OCI-LY7 (cell line): ENCODE data around the gene NHLRC2. TPM values are rescaled to one million over a fixed set of nuclear protein-coding genes. Genes with fewer than 3 reads are reported as not detected.

Experiments
- BruUV-seq: library from RNA; stranded (reverse); fragments of 400-500 nt; replicated peaks from 2 replicates; lab custom pipeline; 2021; lab: Mats Ljungman, UMichigan
- CTCF ChIA-PET: fragments of 300-600 bp; sonication (Branson Sonifier 250); formaldehyde crosslinking; loops from one replicate; lab custom pipeline; 2022; ENCODE audit warnings: antibody characterized with exemption; ENCODE audit not compliant: unreplicated experiment; lab: Charles Lee
- POLR2A ChIA-PET: fragments of 300-600 bp; sonication (Branson Sonifier 250); formaldehyde crosslinking; loops from one replicate; lab custom pipeline; 2022; ENCODE audit warnings: antibody characterized with exemption; lab: Charles Lee
- DNase-seq: peaks from one replicate; pipeline ENCODE4 v3.0.0-alpha.2; 2015; ENCODE audit warnings: low spot score
- H2AFZ ChIP-seq: fragments of 200-600 bp; sonication (generic), shearing (Covaris generic); 2 replicates; pipeline ENCODE4 v1.6.1; 2014; ENCODE audit warnings: mild to moderate bottlenecking, antibody characterized with exemption, low read length, moderate library complexity
- H3K27ac ChIP-seq: fragments of 200-600 bp; sonication (generic); 2 replicates; pipeline ENCODE4 v1.5.1; 2014; ENCODE audit warnings: mixed run types, low read depth, mild to moderate bottlenecking, moderate library complexity, low read length, inconsistent platforms; ENCODE audit not compliant: poor library complexity, severe bottlenecking
- H3K36me3 ChIP-seq: fragments of 200-600 bp; sonication (generic); 2 replicates; pipeline ENCODE4 v1.6.1; 2014; ENCODE audit warnings: mild to moderate bottlenecking, antibody characterized with exemption, low read length, moderate library complexity, mixed read lengths; ENCODE audit not compliant: insufficient read depth
- H3K4me1 ChIP-seq: fragments of 200-600 bp; sonication (generic); 2 replicates; pipeline ENCODE4 v1.5.1; 2014; ENCODE audit warnings: mild to moderate bottlenecking, low read length; ENCODE audit not compliant: insufficient read depth, poor library complexity, severe bottlenecking
- H3K4me2 ChIP-seq: fragments of 200-600 bp; sonication (generic); 2 replicates; pipeline ENCODE4 v1.6.1; 2014; ENCODE audit warnings: mild to moderate bottlenecking, low read length
- H3K4me3 ChIP-seq: fragments of 200-600 bp; sonication (generic); 2 replicates; pipeline ENCODE4 v1.5.1; 2014; ENCODE audit warnings: mild to moderate bottlenecking, low read depth, low read length; ENCODE audit not compliant: poor library complexity, severe bottlenecking
- H3K79me2 ChIP-seq: fragments of 200-600 bp; sonication (generic); 2 replicates; pipeline ENCODE4 v1.6.1; 2016; ENCODE audit warnings: low read depth, mild to moderate bottlenecking, low read length, moderate library complexity, mixed read lengths; ENCODE audit not compliant: insufficient read depth
- H3K9me2 ChIP-seq: fragments of 200-600 bp; sonication (generic); 2 replicates; pipeline ENCODE4 v1.6.1; 2016; ENCODE audit warnings: mild to moderate bottlenecking, low read length, mixed read lengths; ENCODE audit not compliant: insufficient read depth
- H3K9me3 ChIP-seq: fragments of 200-600 bp; sonication (generic); 2 replicates; pipeline ENCODE4 v1.6.1; 2014; ENCODE audit warnings: mild to moderate bottlenecking, mixed run types, low read length, mixed read lengths
- H4K20me1 ChIP-seq: fragments of 200-600 bp; sonication (generic); 2 replicates; pipeline ENCODE4 v1.6.1; 2014; ENCODE audit warnings: mild to moderate bottlenecking, antibody characterized with exemption, low read length, moderate library complexity, mixed read lengths; ENCODE audit not compliant: insufficient read depth
- CTCF ChIP-seq: fragments of 200-600 bp; sonication (generic); conservative IDR thresholded peaks from 2 replicates; pipeline ENCODE4 v1.5.1; 2014; ENCODE audit warnings: mild to moderate bottlenecking, antibody characterized with exemption, low read length, moderate library complexity, mixed read lengths
- EZH2phosphoT487 ChIP-seq: fragments of 200-600 bp; sonication (generic); IDR thresholded peaks from 2 replicates; pipeline ENCODE4 v1.6.1; 2018; ENCODE audit warnings: low read depth, borderline replicate concordance, mild to moderate bottlenecking, mixed run types, antibody characterized with exemption, low read length, moderate library complexity, mixed read lengths
- intact Hi-C: fragments of 100-400 bp; cut with micrococcal nuclease; formaldehyde crosslinking; loops from one replicate; pipeline ENCODE4 v1.10.0; 2022; ENCODE audit not compliant: unreplicated experiment
- total RNA-seq, 2 experiments: library from RNA; depleted of rRNA in 1 of 2; stranded (reverse); fragments of >200 nt in 1 of 2; shearing (Covaris generic) in 1 of 2; gene quantifications; 2 replicates each; pipeline ENCODE4 v1.2.3, GENCODE V29; 2014 to 2022

NHLRC2 gene
- total RNA-seq, 2 experiments from 2014 or later, result 28.6 to 44.5 TPM

GRCh38 chr10:113953505-113954272, 99.2 kb downstream of the NHLRC2 start:
- no peak overlapping the region for H3K27ac ChIP-seq
- ChIA-PET POLR2A (interaction anchor here (0.6 to 0.9 kb wide), 3 partner anchors 9 to 683 kb away, joined by 3 read pairs; no protein-coding TSS in a partner anchor), CTCF (no interaction called here)
- H3K4me3 ChIP-seq, result no peak overlapping the region
- intact Hi-C loops, result no loop called here
- no peaks in the 10 kb centered on the region for H3K79me2 ChIP-seq
- H3K4me2 ChIP-seq, result no peak overlapping the region
- no peaks in the 10 kb centered on the region for H4K20me1 ChIP-seq
- H2AFZ ChIP-seq, result peak overlapping the region; percentile 35; the same call in 1 of the 2 replicates
- TF ChIP-seq CTCF (peak; percentile 62), EZH2phosphoT487 (no peak)
- H3K36me3 ChIP-seq, result no peaks in the 10 kb centered on the region
- no TSS peak for BruUV-seq
- no peaks in the 10 kb centered on the region for H3K9me2 ChIP-seq
- H3K9me3 ChIP-seq, result peaks cover 15% of the 10 kb centered on the region; the same call in 1 of the 2 replicates
- DNase-seq, result peak; percentile 46
- peaks cover 10% of the 10 kb centered on the region for H3K4me1 ChIP-seq

GRCh38 chr10:113954409-113954808, 99.9 kb downstream of the NHLRC2 start:
- peak overlapping the region; percentile 35; the same call in 1 of the 2 replicates for H2AFZ ChIP-seq
- no peaks in the 10 kb centered on the region for H3K79me2 ChIP-seq
- H3K9me3 ChIP-seq, result peaks cover 15% of the 10 kb centered on the region; the same call in 1 of the 2 replicates
- H3K4me2 ChIP-seq, result no peak overlapping the region
- H3K4me1 ChIP-seq, result peaks cover 17% of the 10 kb centered on the region
- POLR2A ChIA-PET, result interaction anchor here (0.9 kb wide), 1 partner anchor 9 kb away, joined by 3 read pairs; no protein-coding TSS in a partner anchor
- no peaks in the 10 kb centered on the region for H3K36me3 ChIP-seq
- TF ChIP-seq CTCF (no peak), EZH2phosphoT487 (no peak)
- CTCF ChIA-PET, result no interaction called here
- intact Hi-C loops, result no loop called here
- H3K9me2 ChIP-seq, result no peaks in the 10 kb centered on the region
- no peak overlapping the region for H3K4me3 ChIP-seq
- no TSS peak for BruUV-seq
- DNase-seq, result no peak
- H4K20me1 ChIP-seq, result no peaks in the 10 kb centered on the region
- H3K27ac ChIP-seq, result no peak overlapping the region

DNA sequence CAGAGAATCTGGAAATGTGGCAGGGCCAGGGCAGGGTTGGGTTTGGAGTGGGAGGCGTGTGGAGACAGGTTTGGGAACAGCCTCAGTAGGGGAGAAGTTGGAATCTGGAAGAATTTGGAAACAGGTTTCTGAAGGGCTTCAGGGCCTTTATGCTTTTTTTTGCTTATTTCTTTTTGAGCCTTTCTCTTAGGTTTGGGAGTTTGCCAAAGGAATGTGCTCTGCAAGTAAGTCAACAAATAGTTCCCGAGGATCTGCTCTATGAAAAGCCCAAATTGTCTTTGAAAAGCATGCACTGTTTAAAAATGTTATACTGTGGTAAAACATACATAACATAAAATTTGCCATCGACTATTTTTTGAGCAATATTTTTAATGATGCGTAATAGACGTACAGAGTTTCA, 102.6 kb downstream of the NHLRC2 start:
- TF ChIP-seq EZH2phosphoT487, result no peak
- no peak for TF ChIP-seq CTCF
- CTCF ChIA-PET, result no interaction called here
- Histone ChIP-seq H3K9me2 (no peaks in the 10 kb centered on the region), H3K9me3 (peaks cover 15% of the 10 kb centered on the region; the same call in 1 of the 2 replicates), H3K4me2 (no peak overlapping the region), H4K20me1 (no peaks in the 10 kb centered on the region), H3K4me1 (peaks cover 43% of the 10 kb centered on the region), H3K36me3 (no peaks in the 10 kb centered on the region), H3K79me2 (no peaks in the 10 kb centered on the region), H2AFZ (no peak overlapping the region), H3K4me3 (no peak overlapping the region), H3K27ac (no peak overlapping the region)
- POLR2A ChIA-PET, result no interaction called here
- intact Hi-C loops, result no loop called here
- no peak for DNase-seq
- no TSS peak for BruUV-seq
